Activated naive CD8-positive, alpha-beta T cell (primary cell): ENCODE measurements around the gene DCUN1D4.

Experiments
- H3K27ac Mint-ChIP-seq: one replicate; pipeline ENCODE4 v1.8.0; 2021; ENCODE audit warnings: mixed read lengths
- H3K27me3 Mint-ChIP-seq: one replicate; pipeline ENCODE4 v1.8.0; 2021; ENCODE audit warnings: mixed read lengths
- H3K36me3 Mint-ChIP-seq: one replicate; pipeline ENCODE4 v1.8.0; 2021; ENCODE audit warnings: mixed read lengths
- H3K4me1 Mint-ChIP-seq: one replicate; pipeline ENCODE4 v1.8.0; 2021; ENCODE audit warnings: low read depth, mixed read lengths
- H3K4me3 Mint-ChIP-seq: one replicate; pipeline ENCODE4 v1.8.0; 2021; ENCODE audit warnings: mild to moderate bottlenecking, mixed read lengths
- H3K9me3 Mint-ChIP-seq: one replicate; pipeline ENCODE4 v1.8.0; 2021; ENCODE audit warnings: low read depth, mixed read lengths

Gene DCUN1D4

GRCh38 chr4:51943221-51943620 lies 100.3 kb downstream of the DCUN1D4 start:
- H3K27me3 Mint-ChIP-seq, result peaks cover 3% of the 10 kb centered on the region
- no peaks in the 10 kb centered on the region for H3K4me1 Mint-ChIP-seq
- no peaks in the 10 kb centered on the region for H3K9me3 Mint-ChIP-seq
- H3K4me3 Mint-ChIP-seq, result no peak overlapping the region
- H3K36me3 Mint-ChIP-seq, result no peaks in the 10 kb centered on the region
- no peak overlapping the region for H3K27ac Mint-ChIP-seq

DNA sequence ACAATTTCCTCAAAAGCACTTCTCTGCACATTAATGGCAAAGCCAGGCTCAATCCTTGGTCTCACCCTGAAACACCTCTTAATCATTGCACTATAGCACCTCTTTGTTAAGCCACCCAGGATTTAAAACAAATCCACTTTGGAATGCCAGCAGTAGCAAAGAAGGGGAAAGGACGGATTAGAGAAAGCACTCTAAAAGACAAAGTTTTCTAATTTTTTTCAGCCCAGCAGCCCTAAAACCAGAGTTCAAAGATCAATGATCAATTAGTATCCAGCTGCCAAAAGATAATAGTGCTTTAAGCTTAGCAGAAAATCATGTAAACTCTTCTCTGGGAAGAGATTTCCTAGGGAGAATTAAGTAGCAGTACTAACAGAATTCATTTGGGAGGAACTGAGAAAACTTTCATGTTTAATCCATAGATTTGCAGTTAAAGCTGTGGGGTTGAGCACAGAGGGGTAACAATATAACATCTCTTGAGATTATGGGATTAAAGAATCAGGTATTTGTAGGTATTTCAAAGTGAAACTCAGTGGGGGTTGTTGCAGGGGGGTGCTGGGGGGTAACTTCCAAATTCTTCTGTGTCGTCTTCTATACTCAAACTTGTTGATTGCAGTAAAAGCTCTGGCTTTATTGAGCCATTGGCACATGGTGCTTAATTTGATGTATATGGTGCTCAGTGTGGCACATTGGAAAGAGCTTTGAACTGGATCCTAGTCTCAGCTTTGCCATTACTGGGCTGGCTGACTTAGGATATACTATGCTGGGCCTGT lies 115.4 kb downstream of the DCUN1D4 start:
- Mint-ChIP-seq H3K4me1 (no peaks in the 10 kb centered on the region), H3K27ac (no peak overlapping the region), H3K4me3 (no peak overlapping the region), H3K36me3 (peaks cover 2% of the 10 kb centered on the region), H3K27me3 (peaks cover 4% of the 10 kb centered on the region), H3K9me3 (peaks cover 4% of the 10 kb centered on the region)

DNA sequence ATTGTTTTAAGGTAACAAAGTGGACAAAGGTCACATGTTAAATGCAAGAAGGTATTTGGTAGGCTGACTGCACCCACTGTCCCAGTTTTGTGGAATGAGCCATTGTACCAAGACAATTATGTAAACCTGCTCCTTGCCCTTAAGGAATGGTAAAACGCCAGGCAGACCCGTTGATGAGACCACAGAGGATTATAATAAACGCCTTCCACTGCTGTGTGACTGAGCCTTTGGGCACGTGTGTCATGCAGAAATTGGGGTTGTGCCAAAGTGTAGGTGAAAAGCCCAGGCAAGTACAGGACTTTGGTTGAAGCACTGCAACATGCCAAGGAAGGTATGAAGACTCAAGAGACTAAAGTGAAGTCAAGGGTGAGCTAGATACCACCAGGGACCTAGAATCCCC lies 117.5 kb downstream of the DCUN1D4 start:
- peaks cover 4% of the 10 kb centered on the region for H3K9me3 Mint-ChIP-seq
- no peaks in the 10 kb centered on the region for H3K4me1 Mint-ChIP-seq
- peaks cover 2% of the 10 kb centered on the region for H3K36me3 Mint-ChIP-seq
- H3K4me3 Mint-ChIP-seq, result no peak overlapping the region
- no peak overlapping the region for H3K27ac Mint-ChIP-seq
- H3K27me3 Mint-ChIP-seq, result peaks cover 4% of the 10 kb centered on the region

DNA sequence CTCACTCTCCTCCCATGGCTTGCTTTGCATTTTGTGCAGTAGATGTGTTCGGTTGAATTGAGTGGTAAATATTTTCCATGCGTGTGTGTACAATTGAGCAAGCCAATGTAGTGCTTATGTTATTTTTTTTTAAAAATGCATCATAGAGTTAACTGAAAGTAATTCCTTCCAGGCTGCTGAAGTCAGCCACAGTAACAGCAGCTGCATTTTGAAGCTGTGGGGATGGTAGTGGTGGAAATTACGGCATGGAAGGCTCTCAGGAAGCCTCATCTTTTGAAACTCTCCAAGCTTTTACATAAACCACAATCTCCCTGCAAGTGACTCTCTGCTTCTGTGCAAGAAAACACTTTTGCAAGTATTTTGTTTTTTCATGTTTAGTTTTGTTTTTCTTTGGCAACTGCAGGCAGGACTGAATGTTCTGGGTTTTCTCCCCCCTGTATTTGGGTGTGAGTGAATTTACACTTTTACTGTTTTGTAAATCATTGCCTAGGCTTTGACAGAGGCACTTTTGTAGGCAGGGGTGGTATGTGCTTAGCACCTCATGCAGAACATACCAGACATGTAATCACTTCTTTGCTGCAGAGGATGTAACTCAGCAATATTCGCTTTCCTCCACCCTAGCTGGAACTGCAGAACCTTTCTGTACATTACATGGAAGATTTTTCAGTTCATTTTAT lies 121.0 kb downstream of the DCUN1D4 start:
- Mint-ChIP-seq H3K4me1 (no peaks in the 10 kb centered on the region), H3K36me3 (no peaks in the 10 kb centered on the region), H3K4me3 (no peak overlapping the region), H3K27me3 (peaks cover 3% of the 10 kb centered on the region), H3K27ac (no peak overlapping the region), H3K9me3 (no peaks in the 10 kb centered on the region)

DNA sequence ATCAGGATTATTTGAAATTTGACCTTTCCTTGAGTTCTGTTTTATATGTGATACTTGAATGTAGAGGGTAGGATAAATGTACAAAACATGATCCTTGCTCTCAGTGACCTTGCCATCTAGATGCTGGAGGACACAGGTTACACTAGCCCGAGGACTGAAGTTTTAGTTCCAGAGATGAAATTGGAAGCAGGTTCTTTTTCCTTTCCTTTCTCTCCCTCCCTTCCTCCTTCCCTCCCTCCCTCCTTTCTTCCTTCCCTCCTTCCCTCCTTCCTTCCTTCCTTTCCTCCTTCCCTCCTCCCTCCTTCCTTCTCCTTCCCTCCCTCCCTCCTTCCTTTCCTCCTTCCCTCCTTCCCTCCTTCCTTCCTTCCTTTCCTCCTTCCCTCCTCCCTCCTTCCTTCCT lies 122.9 kb downstream of the DCUN1D4 start:
- no peaks in the 10 kb centered on the region for H3K36me3 Mint-ChIP-seq
- H3K9me3 Mint-ChIP-seq, result no peaks in the 10 kb centered on the region
- no peak overlapping the region for H3K4me3 Mint-ChIP-seq
- H3K27ac Mint-ChIP-seq, result no peak overlapping the region
- H3K27me3 Mint-ChIP-seq, result peaks cover 6% of the 10 kb centered on the region
- H3K4me1 Mint-ChIP-seq, result no peaks in the 10 kb centered on the region
